Peyer's patch (tissue), 4 donors: ENCODE data around the gene NEK8. TPM values are rescaled to one million over a fixed set of nuclear protein-coding genes. Genes with fewer than 3 reads are reported as not detected.
"Not testable (repeated sequence)": the region's sequence is repeated elsewhere in the genome, so short reads cannot be mapped to it uniquely, and the experiment has no call there.

Experiments used
- DNase-seq, 3 donors: peaks; one replicate each; pipeline ENCODE4 v3.0.0-alpha.2; 2017 to 2019
- H3K27ac ChIP-seq, 4 donors: fragments of 200-600 bp; sonication (generic); one replicate each; pipeline ENCODE4 v1.5.1; 2016 to 2019
- H3K27me3 ChIP-seq, 2 donors: fragments of 200-600 bp; sonication (generic); one replicate each; pipeline ENCODE4 v1.5.1; 2019
- H3K36me3 ChIP-seq, 3 donors: fragments of 200-600 bp; sonication (generic); one replicate each; pipeline ENCODE4 v1.5.1; 2016 to 2019
- H3K4me1 ChIP-seq, 4 donors: fragments of 200-600 bp; sonication (generic); one replicate each; pipeline ENCODE4 v1.5.1; 2016 to 2019
- H3K4me3 ChIP-seq, 4 donors: fragments of 200-600 bp; sonication (generic); 1 replicate in 3 of 4; 2 replicates in 1 of 4; pipeline ENCODE4 v1.5.1; 2016 to 2019; ENCODE audit warnings: mild to moderate bottlenecking in 1 of 4
- H3K9me3 ChIP-seq, 4 donors: fragments of 200-600 bp; sonication (generic); one replicate each; pipeline ENCODE4 v1.5.1; 2016 to 2019; ENCODE audit warnings: mild to moderate bottlenecking in 1 of 4
- CTCF ChIP-seq, 6 experiments: fragments of 450-650 bp in 4 of 6; fragments of 200-600 bp in 2 of 6; sonication (generic) in 1 of 6; IDR thresholded peaks; one replicate each; pipeline ENCODE4 v1.5.1; 2017 to 2019; ENCODE audit warnings: antibody characterized with exemption in 6 of 6, mild to moderate bottlenecking in 3 of 6, moderate library complexity in 1 of 6
- POLR2A ChIP-seq, 2 donors: fragments of 450-650 bp; IDR thresholded peaks; one replicate each; pipeline ENCODE4 v1.5.1; 2017; ENCODE audit warnings: antibody characterized with exemption in 2 of 2, mild to moderate bottlenecking in 2 of 2, moderate library complexity in 2 of 2
- small RNA-seq, 2 donors: library from RNA; depleted of rRNA; stranded (forward); fragments of <200 nt; gene quantifications; one replicate each; pipeline ENCODE3, GENCODE V24; 2016
- total RNA-seq, 4 donors: library from RNA; depleted of rRNA; stranded (reverse); fragments of >200 nt; gene quantifications; one replicate each; pipeline ENCODE4 v1.1.0, GENCODE V29; 2016

Gene NEK8
- total RNA-seq, 4 donors from 2014 or later: 7.4 to 89.1 (median 14.0) TPM

GRCh38 chr17:28777178-28777577 is 48.6 kb downstream of the NEK8 start:
- Histone ChIP-seq H3K4me3 (no peak overlapping the region), H3K27ac (no peak overlapping the region), H3K9me3 (no peaks in the 10 kb centered on the region), H3K4me1 (no peaks in the 10 kb centered on the region), H3K36me3 (peaks cover 0 to 7% (median 0%) of the 10 kb centered on the region in 3 donors), H3K27me3 (no peaks in the 10 kb centered on the region)
- TF ChIP-seq CTCF (IDR thresholded peaks at IDR 0.05): no peak
- TF ChIP-seq POLR2A (IDR thresholded peaks at IDR 0.05): no peak
- no peak for DNase-seq

- DNase-seq, H3K4me1 ChIP-seq, H3K9me3 ChIP-seq, H3K36me3 ChIP-seq, H3K27me3 ChIP-seq, H3K4me3 ChIP-seq, H3K27ac ChIP-seq: not testable (repeated sequence)
These were observed 51.0 kb downstream of the NEK8 start for GRCh38 chr17:28779601-28780000.

DNA sequence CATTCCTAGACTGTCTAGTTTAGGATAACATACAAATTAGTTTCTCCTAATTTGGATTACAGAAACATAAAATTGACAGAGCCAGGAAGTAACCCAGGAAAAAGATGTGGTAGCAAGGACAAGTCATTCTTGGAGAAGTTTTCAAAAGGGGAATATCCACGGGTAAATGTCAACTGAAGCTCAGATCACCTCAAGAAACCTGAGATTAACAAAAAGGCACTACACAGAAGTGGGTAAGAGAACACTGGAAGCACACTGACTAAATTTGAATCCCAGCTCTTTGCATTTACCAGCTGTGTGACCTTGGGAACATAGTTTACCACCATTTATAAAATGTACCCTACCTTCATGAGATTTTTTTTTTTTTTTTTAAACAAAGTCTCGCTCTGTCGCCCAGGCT is 54.6 kb downstream of the NEK8 start:
- DNase-seq: no peak
- H3K36me3 ChIP-seq: peaks cover 0 to 4% (median 0%) of the 10 kb centered on the region in 3 donors
- TF ChIP-seq POLR2A (IDR thresholded peaks at IDR 0.05) (no peak), CTCF (IDR thresholded peaks at IDR 0.05) (no peak)
- no peak overlapping the region for H3K27ac ChIP-seq
- no peaks in the 10 kb centered on the region for H3K27me3 ChIP-seq
- H3K4me1 ChIP-seq: no peaks in the 10 kb centered on the region
- H3K9me3 ChIP-seq: no peaks in the 10 kb centered on the region
- H3K4me3 ChIP-seq: no peak overlapping the region

DNA sequence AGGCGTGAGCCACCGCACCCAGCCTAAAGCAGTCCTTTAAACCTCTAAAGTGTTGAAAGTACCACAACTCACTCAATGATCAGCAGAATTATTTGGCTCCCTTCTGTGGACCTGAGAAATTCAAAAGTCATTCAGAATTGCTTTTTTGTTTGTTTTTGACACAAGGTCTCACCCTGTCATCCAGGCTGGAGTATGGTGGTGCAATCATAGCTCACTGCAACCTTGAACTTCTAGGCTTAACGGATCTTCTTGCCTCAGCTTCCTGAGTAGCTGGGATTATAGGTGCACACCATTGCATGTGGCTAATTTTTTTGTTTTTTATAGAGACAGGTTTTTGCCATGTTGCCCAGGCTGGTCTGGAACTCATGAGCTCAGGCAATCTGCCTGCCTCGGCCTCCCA is 59.5 kb downstream of the NEK8 start:
- Histone ChIP-seq H3K27me3 (no peaks in the 10 kb centered on the region), H3K27ac (no peak overlapping the region), H3K4me3 (no peak overlapping the region), H3K36me3 (peaks cover 0 to 4% (median 0%) of the 10 kb centered on the region in 3 donors), H3K9me3 (no peaks in the 10 kb centered on the region), H3K4me1 (no peaks in the 10 kb centered on the region)
- no peak for DNase-seq
- TF ChIP-seq CTCF (IDR thresholded peaks at IDR 0.05) (no peak), POLR2A (IDR thresholded peaks at IDR 0.05) (no peak)

Small RNA genes within 50 kb of the gene (small RNA-seq; reads per million reads assigned to genes)
- gene SNORD42A (0 reads per million in 2 donors), gene SNORD42B (0 reads per million in 2 donors), gene SNORD4A (0 reads per million in 2 donors), gene SNORD4B (0 reads per million in 2 donors)

Other genes with a start within 250 kb of the NEK8 start
- gene FOXN1, start 222.4 kb upstream of the NEK8 start, total RNA-seq: not detected
- 10 to 100 TPM; 22.6 to 39.2 (median 31.4) TPM for gene UNC119, start 176.2 kb upstream of the NEK8 start, total RNA-seq
- gene PIGS, start 157.3 kb upstream of the NEK8 start, total RNA-seq: 100 to 1,000 TPM in 2 of 4 donors, 10 to 100 TPM in 2; 47.0 to 188 (median 107) TPM
- gene ALDOC, start 151.9 kb upstream of the NEK8 start, total RNA-seq: 100 to 1,000 TPM in 2 of 4 donors, 10 to 100 TPM in 2; 14.9 to 192 (median 120) TPM
- gene SPAG5, start 129.8 kb upstream of the NEK8 start, total RNA-seq: 10 to 100 TPM; 40.3 to 67.7 (median 49.6) TPM
- gene RSKR, start 114.6 kb upstream of the NEK8 start, total RNA-seq: 10 to 100 TPM; 11.6 to 36.8 (median 23.3) TPM
- gene BLTP2, start 83.6 kb upstream of the NEK8 start, total RNA-seq: 100 to 1,000 TPM; 139 to 175 (median 167) TPM
- 10 to 100 TPM; 39.6 to 60.5 (median 55.9) TPM for gene SDF2, start 66.9 kb upstream of the NEK8 start, total RNA-seq
- 100 to 1,000 TPM in 1 of 4 donors, 10 to 100 TPM in 3; 61.5 to 101 (median 96.0) TPM for gene SUPT6H, start 66.6 kb upstream of the NEK8 start, total RNA-seq
- gene PROCA1, start 16.9 kb upstream of the NEK8 start, total RNA-seq: 1 to 10 TPM in 3 of 4 donors, not detected in 1; 1.7 to 3.5 (median 3.1) TPM
- gene RAB34, start 10.9 kb upstream of the NEK8 start, total RNA-seq: 10 to 100 TPM; 14.5 to 69.3 (median 30.2) TPM
- gene RPL23A, start 8.8 kb upstream of the NEK8 start, total RNA-seq: 100 to 1,000 TPM; 214 to 675 (median 268) TPM
- gene TLCD1, start 2.6 kb upstream of the NEK8 start, total RNA-seq: 1 to 10 TPM; 3.3 to 9.1 (median 5.8) TPM
- gene TRAF4, start 15.2 kb downstream of the NEK8 start, total RNA-seq: 100 to 1,000 TPM in 3 of 4 donors, 10 to 100 TPM in 1; 83.3 to 228 (median 184) TPM
- gene FAM222B, start 114.0 kb downstream of the NEK8 start, total RNA-seq: 10 to 100 TPM; 28.1 to 55.8 (median 44.6) TPM
- 100 to 1,000 TPM in 1 of 4 donors, 10 to 100 TPM in 3; 43.8 to 118 (median 51.0) TPM for gene ERAL1, start 126.2 kb downstream of the NEK8 start, total RNA-seq
- gene FLOT2, start 168.9 kb downstream of the NEK8 start, total RNA-seq: 10 to 100 TPM; 21.7 to 53.6 (median 41.9) TPM
- 10 to 100 TPM in 1 of 4 donors, 1 to 10 TPM in 3; 3.3 to 10.0 (median 7.1) TPM for gene DHRS13, start 174.3 kb downstream of the NEK8 start, total RNA-seq
- 100 to 1,000 TPM in 1 of 4 donors, 10 to 100 TPM in 3; 54.8 to 114 (median 72.9) TPM for gene PHF12, start 222.7 kb downstream of the NEK8 start, total RNA-seq